ENCODE results near the gene C5orf34.

DNA sequence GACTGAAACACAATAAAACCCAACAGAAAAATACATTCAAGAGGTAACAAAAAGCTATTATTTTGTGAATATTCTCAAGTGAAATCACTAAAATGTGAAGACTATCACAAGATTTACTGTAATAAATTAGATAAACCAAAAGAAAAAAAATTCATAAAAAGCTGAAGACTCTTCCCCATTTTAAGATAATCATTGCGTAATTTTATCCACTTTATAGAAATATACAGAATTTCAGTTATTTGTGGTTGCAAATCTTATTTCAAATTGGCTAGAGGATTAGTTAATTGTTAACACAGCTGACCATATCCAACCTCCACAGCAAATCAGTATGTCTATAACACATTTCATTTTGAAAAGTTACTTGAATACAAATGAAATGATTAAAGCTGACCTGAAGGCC is 23.6 kb downstream of the C5orf34 start:
- no peak for TF ChIP-seq CTCF (IDR thresholded peaks at IDR 0.05)
- TF ChIP-seq EP300 (IDR thresholded peaks at IDR 0.05): no peak
- no peak for TF ChIP-seq POLR2A (IDR thresholded peaks at IDR 0.05)
